GM12891 (cell line): ENCODE measurements around the gene CCNK.

Source experiments
- DNase-seq: peaks from one replicate; pipeline ENCODE4 v3.0.0; 2011; ENCODE audit warnings: low spot score; ENCODE audit not compliant: insufficient read length
- FAIRE-seq: peaks from 2 replicates; lab custom pipeline; 2011; peaks lifted over from hg19 to GRCh38; lab: Jason Lieb, UNC
- PAX5 ChIP-seq: IDR thresholded peaks from 2 replicates; pipeline ENCODE4 v1.6.1; 2011; ENCODE audit warnings: low read length, moderate library complexity, mild to moderate bottlenecking; ENCODE audit not compliant: insufficient read depth, severe bottlenecking
- POLR2A ChIP-seq: IDR thresholded peaks from 2 replicates; pipeline ENCODE4 v1.6.1; 2011; ENCODE audit warnings: low read depth, low read length, control low read depth
- POLR2AphosphoS5 ChIP-seq: IDR thresholded peaks from 2 replicates; pipeline ENCODE4 v1.6.1; 2011; ENCODE audit warnings: low read depth, low read length, control low read depth
- POU2F2 ChIP-seq: IDR thresholded peaks from 2 replicates; pipeline ENCODE4 v1.6.1; 2011; ENCODE audit warnings: low read depth, mild to moderate bottlenecking, control low read depth, low read length, moderate library complexity
- SPI1 ChIP-seq: IDR thresholded peaks from 2 replicates; pipeline ENCODE4 v1.6.1; 2011; ENCODE audit warnings: low read depth, low read length, control low read depth
- TAF1 ChIP-seq: IDR thresholded peaks from 2 replicates; pipeline ENCODE4 v1.6.1; 2011; ENCODE audit warnings: low read depth, low read length, control low read depth

The CCNK gene

GRCh38 chr14:99530407-99531155 is 49.4 kb downstream of the CCNK start:
- DNase-seq (no peak), FAIRE-seq (no peak)
- no peak for TF ChIP-seq POLR2A
- TF ChIP-seq SPI1 = no peak
- TF ChIP-seq POLR2AphosphoS5 = no peak
- no peak for TF ChIP-seq PAX5
- no peak for TF ChIP-seq POU2F2
- no peak for TF ChIP-seq TAF1

GRCh38 chr14:99531251-99532096 is 50.3 kb downstream of the CCNK start:
- DNase-seq = no peak
- TF ChIP-seq POLR2A (no peak), PAX5 (no peak), SPI1 (no peak), POLR2AphosphoS5 (no peak), POU2F2 (no peak), TAF1 (no peak)
- FAIRE-seq = no peak

GRCh38 chr14:99532310-99532709 is 51.1 kb downstream of the CCNK start:
- no peak for FAIRE-seq
- DNase-seq = no peak
- TF ChIP-seq POLR2A (no peak), SPI1 (no peak), POLR2AphosphoS5 (no peak), PAX5 (no peak)

- TF ChIP-seq SPI1 (no peak), TAF1 (no peak), POU2F2 (no peak)
- FAIRE-seq = no peak
- no peak for DNase-seq
These were observed 53.1 kb downstream of the CCNK start for GRCh38 chr14:99534333-99534732.

GRCh38 chr14:99534863-99535262 is 53.7 kb downstream of the CCNK start:
- DNase-seq = no peak
- no peak for TF ChIP-seq POU2F2
- no peak for TF ChIP-seq POLR2AphosphoS5
- no peak for TF ChIP-seq PAX5
- TF ChIP-seq TAF1 = no peak
- TF ChIP-seq POLR2A = no peak
- FAIRE-seq = no peak

GRCh38 chr14:99535448-99535847 is 54.2 kb downstream of the CCNK start:
- TF ChIP-seq POLR2A (no peak), SPI1 (no peak), POLR2AphosphoS5 (no peak), TAF1 (no peak), POU2F2 (no peak), PAX5 (no peak)
- FAIRE-seq = no peak
- no peak for DNase-seq

- no peak for DNase-seq
- no peak for FAIRE-seq
- TF ChIP-seq TAF1 (no peak), PAX5 (no peak), POLR2AphosphoS5 (no peak), SPI1 (no peak), POU2F2 (no peak), POLR2A (no peak)
These were observed 54.9 kb downstream of the CCNK start for GRCh38 chr14:99535908-99536778.

GRCh38 chr14:99537399-99537798 is 56.2 kb downstream of the CCNK start:
- DNase-seq (no peak), FAIRE-seq (no peak)
- TF ChIP-seq TAF1 (no peak), POLR2A (no peak), POU2F2 (no peak), POLR2AphosphoS5 (no peak), PAX5 (no peak)

GRCh38 chr14:99538275-99538674 is 57.1 kb downstream of the CCNK start:
- TF ChIP-seq POLR2AphosphoS5 = no peak
- no peak for TF ChIP-seq PAX5
- no peak for TF ChIP-seq SPI1
- no peak for TF ChIP-seq POU2F2
- no peak for DNase-seq
- FAIRE-seq = no peak

- FAIRE-seq (no peak), DNase-seq (no peak)
- TF ChIP-seq POU2F2 = no peak
- no peak for TF ChIP-seq PAX5
- TF ChIP-seq SPI1 = no peak
- no peak for TF ChIP-seq POLR2A
- TF ChIP-seq TAF1 = no peak
- TF ChIP-seq POLR2AphosphoS5 = no peak
These were observed 57.5 kb downstream of the CCNK start for GRCh38 chr14:99538733-99539132.

- no peak for DNase-seq
- TF ChIP-seq POU2F2 (no peak), SPI1 (no peak), TAF1 (no peak), POLR2A (no peak), POLR2AphosphoS5 (no peak), PAX5 (no peak)
- FAIRE-seq = no peak
These were observed 58.3 kb downstream of the CCNK start for GRCh38 chr14:99539491-99539890.
